ENCODE data around the gene ADORA1.

Gene ADORA1

GRCh38 chr1:203127666-203128430, at the start of gene ADORA1:
ADORA1 (plus strand) TSS chr1:203127726; CDS start chr1:203128842, 1,116 bp downstream.
- DNase-seq (ENCODE audit: low spot score): no peak

GRCh38 chr1:203077956-203078355, 49.6 kb upstream of the ADORA1 start:
- DNase-seq (ENCODE audit: low spot score): no peak

- no peak for DNase-seq (ENCODE audit: low spot score)
Observed at GRCh38 chr1:203078478-203078877, 49.0 kb upstream of the ADORA1 start.

GRCh38 chr1:203080456-203080855, 47.1 kb upstream of the ADORA1 start:
- no peak for DNase-seq (ENCODE audit: low spot score)

- no peak for DNase-seq (ENCODE audit: low spot score)
Observed at GRCh38 chr1:203081465-203082230, 45.9 kb upstream of the ADORA1 start.

- DNase-seq (ENCODE audit: low spot score): no peak
Observed at GRCh38 chr1:203082231-203082505, 45.4 kb upstream of the ADORA1 start.

- no peak for DNase-seq (ENCODE audit: low spot score)
Observed at GRCh38 chr1:203082571-203083462, 44.7 kb upstream of the ADORA1 start.

GRCh38 chr1:203083463-203083921, 44.0 kb upstream of the ADORA1 start:
- DNase-seq (ENCODE audit: low spot score): no peak

- DNase-seq (ENCODE audit: low spot score): no peak
Observed at GRCh38 chr1:203084588-203085527, 42.7 kb upstream of the ADORA1 start.

- no peak for DNase-seq (ENCODE audit: low spot score)
Observed at GRCh38 chr1:203085528-203086406, 41.8 kb upstream of the ADORA1 start, which contains the start of gene MYOG. MYOG (minus strand) TSS chr1:203086012; CDS start chr1:203085961, 51 bp downstream.

- DNase-seq (ENCODE audit: low spot score): no peak
Observed at GRCh38 chr1:203086992-203087763, 40.3 kb upstream of the ADORA1 start.

- no peak for DNase-seq (ENCODE audit: low spot score)
Observed at GRCh38 chr1:203088441-203088840, 39.1 kb upstream of the ADORA1 start.

GRCh38 chr1:203089001-203089650, 38.4 kb upstream of the ADORA1 start:
- no peak for DNase-seq (ENCODE audit: low spot score)

- DNase-seq (ENCODE audit: low spot score): no peak
Observed at GRCh38 chr1:203089651-203090045, 37.9 kb upstream of the ADORA1 start.

GRCh38 chr1:203090421-203091198, 36.9 kb upstream of the ADORA1 start:
- DNase-seq (ENCODE audit: low spot score): no peak

GRCh38 chr1:203091199-203091477, 36.4 kb upstream of the ADORA1 start:
- DNase-seq (ENCODE audit: low spot score): no peak

- no peak for DNase-seq (ENCODE audit: low spot score)
Observed at GRCh38 chr1:203091761-203092330, 35.7 kb upstream of the ADORA1 start.

Data from CD4-positive, alpha-beta T cell treated with Interleukin-6 at 100 ng/mL for 8 hours (primary cell).